HepG2 (cell line): ENCODE measurements around the gene LLGL2. TPM values are rescaled to one million over a fixed set of nuclear protein-coding genes. Genes with fewer than 3 reads are reported as not detected.

Experiments
- IKZF1 ChIP-seq: fragments of 450-650 bp; IDR thresholded peaks from 2 replicates; pipeline ENCODE4 v1.7.1; 2016
- IRX3 ChIP-seq: sonication (generic); formaldehyde crosslinking; IDR thresholded peaks from 2 replicates; pipeline ENCODE4 v1.8.1; 2023; ENCODE audit warnings: mild to moderate bottlenecking, low read depth, missing genetic modification reagents, borderline replicate concordance
- NFKBIZ ChIP-seq: IDR thresholded peaks from 2 replicates; pipeline ENCODE4 v1.6.1; 2018; ENCODE audit warnings: missing genetic modification reagents, missing compliant biosample characterization
- SRF ChIP-seq: IDR thresholded peaks from 2 replicates; pipeline ENCODE4 v1.6.1; 2011; ENCODE audit warnings: mild to moderate bottlenecking, low read depth, low read length, moderate library complexity
- STAT5B ChIP-seq: sonication (generic); formaldehyde crosslinking; IDR thresholded peaks from 2 replicates; pipeline ENCODE4 v1.4.0; 2020; ENCODE audit warnings: missing genetic modification reagents
- ZC3H13 ChIP-seq: sonication (generic); formaldehyde crosslinking; IDR thresholded peaks from 2 replicates; pipeline ENCODE4 v1.8.1; 2023; ENCODE audit warnings: mild to moderate bottlenecking, missing genetic modification reagents, moderate library complexity
- ZFP62 ChIP-seq: sonication (generic); formaldehyde crosslinking; IDR thresholded peaks from 2 replicates; pipeline ENCODE4 v1.4.0; 2020; ENCODE audit warnings: missing genetic modification reagents
- ZNF232 ChIP-seq: sonication (generic); formaldehyde crosslinking; IDR thresholded peaks from 2 replicates; pipeline ENCODE4 v1.4.0; 2020; ENCODE audit warnings: missing genetic modification reagents, borderline replicate concordance
- ZNF674 ChIP-seq: sonication (generic); formaldehyde crosslinking; IDR thresholded peaks from 2 replicates; pipeline ENCODE4 v1.5.0; 2020; ENCODE audit warnings: low read depth, mild to moderate bottlenecking, missing genetic modification reagents
- ZNF788 ChIP-seq: sonication (generic); formaldehyde crosslinking; IDR thresholded peaks from 2 replicates; pipeline ENCODE4 v1.5.0; 2020; ENCODE audit warnings: mild to moderate bottlenecking, missing genetic modification reagents, borderline replicate concordance
- polyA plus RNA-seq, 8 experiments: library from polyadenylated mRNA; depleted of rRNA in 3 of 8; stranded (reverse) in 7 of 8; unstranded in 1 of 8; fragments of >200 nt; fragmentation: Illumina TruSeq in 4 of 8; extraction: Trizol in 4 of 8; gene quantifications; 2 replicates each; pipeline versions ENCODE4 v1.2.1 to v1.2.3, GENCODE V29; 2011 to 2016; ENCODE audit warnings: low read depth in 4 of 8, missing spikeins in 1 of 8, mixed read lengths in 1 of 8; ENCODE audit not compliant: insufficient read depth in 1 of 8
- total RNA-seq, 5 experiments: library from RNA; depleted of rRNA; stranded (reverse); fragments of >200 nt; fragmentation: Illumina TruSeq; extraction: Trizol; gene quantifications; 2 replicates each; pipeline ENCODE4 v1.2.3, GENCODE V29; 2016; ENCODE audit warnings: low read depth in 1 of 5
- TF ChIP-seq, protein P1 (sequence below): IDR thresholded peaks from 2 replicates; pipeline ENCODE4 v1.4.0; 2020; ENCODE audit warnings: mild to moderate bottlenecking, missing genetic modification reagents
- TF ChIP-seq, protein P2 (sequence below): sonication (generic); formaldehyde crosslinking; IDR thresholded peaks from 2 replicates; pipeline ENCODE4 v1.4.0; 2020; ENCODE audit warnings: missing genetic modification reagents
- TF ChIP-seq, protein P3 (sequence below): sonication (generic); formaldehyde crosslinking; IDR thresholded peaks from 2 replicates; pipeline ENCODE4 v1.4.0; 2020; ENCODE audit warnings: mild to moderate bottlenecking, missing genetic modification reagents
- TF ChIP-seq, protein P4 (sequence below): sonication (generic); formaldehyde crosslinking; IDR thresholded peaks from 2 replicates; pipeline ENCODE4 v1.5.0; 2020; ENCODE audit warnings: mild to moderate bottlenecking, missing genetic modification reagents, borderline replicate concordance
- TF ChIP-seq, protein P5 (sequence below): sonication (generic); formaldehyde crosslinking; IDR thresholded peaks from 2 replicates; pipeline ENCODE4 v1.8.1; 2023; ENCODE audit warnings: mild to moderate bottlenecking, moderate library complexity, missing genetic modification reagents

LLGL2 gene
- total and polyA plus RNA-seq, 2 of the 13 experiments (the other 11 are each of a cell fraction or from before 2014, with no cell fraction given): 83.0 to 86.7 TPM

DNA sequence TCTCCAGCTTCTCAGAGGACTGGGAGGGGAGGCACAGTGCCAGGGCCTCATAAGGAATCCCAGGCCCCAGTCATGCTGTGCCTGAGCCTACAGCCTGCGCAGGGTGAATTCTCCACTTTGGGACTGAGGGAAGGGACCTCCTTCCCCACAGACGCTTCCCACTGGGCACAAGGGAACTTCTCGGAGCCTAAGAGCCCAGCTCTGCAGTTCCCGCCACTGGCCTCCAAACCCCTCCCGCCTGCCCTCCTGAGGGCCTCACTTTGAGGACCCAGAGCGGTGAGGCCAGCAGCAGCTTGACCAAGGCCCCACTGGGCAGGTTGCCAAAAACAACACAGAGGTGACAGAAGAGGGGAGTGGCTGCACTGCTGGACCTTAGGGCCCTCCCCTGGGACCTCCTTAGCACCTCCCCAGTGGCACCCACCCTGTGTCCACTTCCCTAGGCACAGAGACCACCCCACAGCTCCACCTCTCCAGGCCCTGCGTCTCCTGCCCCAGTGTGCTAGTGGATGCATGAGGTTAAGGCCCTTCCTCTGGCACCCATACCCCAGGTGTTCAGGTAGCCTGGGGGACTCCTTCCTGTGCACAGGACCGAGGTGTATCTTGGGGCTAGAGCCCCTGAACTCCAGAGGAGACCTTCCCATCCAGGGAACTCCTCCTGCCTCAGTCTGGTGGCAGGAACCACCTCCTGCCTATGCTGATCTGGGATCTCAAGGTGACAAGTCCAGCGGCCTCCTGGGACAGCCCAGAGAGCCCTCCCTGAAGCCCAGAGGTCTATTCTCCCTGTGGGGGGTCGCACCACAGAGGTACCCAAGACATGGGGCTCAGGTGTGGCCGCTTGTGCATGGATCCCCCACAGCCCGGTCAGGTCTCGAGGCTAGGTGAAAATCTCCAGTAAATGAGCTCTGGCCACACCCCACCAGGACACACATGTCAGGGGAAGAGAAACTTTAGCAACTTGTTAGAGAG is 13.6 kb upstream of the LLGL2 start (continued):
- TF ChIP-seq, protein P1, sequence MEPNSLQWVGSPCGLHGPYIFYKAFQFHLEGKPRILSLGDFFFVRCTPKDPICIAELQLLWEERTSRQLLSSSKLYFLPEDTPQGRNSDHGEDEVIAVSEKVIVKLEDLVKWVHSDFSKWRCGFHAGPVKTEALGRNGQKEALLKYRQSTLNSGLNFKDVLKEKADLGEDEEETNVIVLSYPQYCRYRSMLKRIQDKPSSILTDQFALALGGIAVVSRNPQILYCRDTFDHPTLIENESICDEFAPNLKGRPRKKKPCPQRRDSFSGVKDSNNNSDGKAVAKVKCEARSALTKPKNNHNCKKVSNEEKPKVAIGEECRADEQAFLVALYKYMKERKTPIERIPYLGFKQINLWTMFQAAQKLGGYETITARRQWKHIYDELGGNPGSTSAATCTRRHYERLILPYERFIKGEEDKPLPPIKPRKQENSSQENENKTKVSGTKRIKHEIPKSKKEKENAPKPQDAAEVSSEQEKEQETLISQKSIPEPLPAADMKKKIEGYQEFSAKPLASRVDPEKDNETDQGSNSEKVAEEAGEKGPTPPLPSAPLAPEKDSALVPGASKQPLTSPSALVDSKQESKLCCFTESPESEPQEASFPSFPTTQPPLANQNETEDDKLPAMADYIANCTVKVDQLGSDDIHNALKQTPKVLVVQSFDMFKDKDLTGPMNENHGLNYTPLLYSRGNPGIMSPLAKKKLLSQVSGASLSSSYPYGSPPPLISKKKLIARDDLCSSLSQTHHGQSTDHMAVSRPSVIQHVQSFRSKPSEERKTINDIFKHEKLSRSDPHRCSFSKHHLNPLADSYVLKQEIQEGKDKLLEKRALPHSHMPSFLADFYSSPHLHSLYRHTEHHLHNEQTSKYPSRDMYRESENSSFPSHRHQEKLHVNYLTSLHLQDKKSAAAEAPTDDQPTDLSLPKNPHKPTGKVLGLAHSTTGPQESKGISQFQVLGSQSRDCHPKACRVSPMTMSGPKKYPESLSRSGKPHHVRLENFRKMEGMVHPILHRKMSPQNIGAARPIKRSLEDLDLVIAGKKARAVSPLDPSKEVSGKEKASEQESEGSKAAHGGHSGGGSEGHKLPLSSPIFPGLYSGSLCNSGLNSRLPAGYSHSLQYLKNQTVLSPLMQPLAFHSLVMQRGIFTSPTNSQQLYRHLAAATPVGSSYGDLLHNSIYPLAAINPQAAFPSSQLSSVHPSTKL (CRISPR knock-in tag): peak; percentile 87
- TF ChIP-seq ZNF788 (CRISPR knock-in tag): peak; percentile 96; the same call in 1 of the 2 replicates
- peak; percentile 34; the same call in 1 of the 2 replicates for TF ChIP-seq STAT5B (CRISPR knock-in tag)
- TF ChIP-seq ZC3H13 (CRISPR knock-in tag): peak; percentile 72; the same call in 1 of the 2 replicates
- TF ChIP-seq NFKBIZ (CRISPR knock-in tag): 0 out of 2 replicates have a peak, but pooled peaks have one; percentile 48
- 0 out of 2 replicates have a peak, but pooled peaks have one; percentile 26 for TF ChIP-seq SRF
- TF ChIP-seq IRX3: no peak
- TF ChIP-seq IKZF1: no peak
- peak; percentile 87; the same call in 1 of the 2 replicates for TF ChIP-seq ZNF232 (CRISPR knock-in tag)
- TF ChIP-seq, protein P2, sequence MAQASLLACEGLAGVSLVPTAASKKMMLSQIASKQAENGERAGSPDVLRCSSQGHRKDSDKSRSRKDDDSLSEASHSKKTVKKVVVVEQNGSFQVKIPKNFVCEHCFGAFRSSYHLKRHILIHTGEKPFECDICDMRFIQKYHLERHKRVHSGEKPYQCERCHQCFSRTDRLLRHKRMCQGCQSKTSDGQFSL (CRISPR knock-in tag): peak; percentile 79; the same call in 1 of the 2 replicates
- TF ChIP-seq, protein P3, sequence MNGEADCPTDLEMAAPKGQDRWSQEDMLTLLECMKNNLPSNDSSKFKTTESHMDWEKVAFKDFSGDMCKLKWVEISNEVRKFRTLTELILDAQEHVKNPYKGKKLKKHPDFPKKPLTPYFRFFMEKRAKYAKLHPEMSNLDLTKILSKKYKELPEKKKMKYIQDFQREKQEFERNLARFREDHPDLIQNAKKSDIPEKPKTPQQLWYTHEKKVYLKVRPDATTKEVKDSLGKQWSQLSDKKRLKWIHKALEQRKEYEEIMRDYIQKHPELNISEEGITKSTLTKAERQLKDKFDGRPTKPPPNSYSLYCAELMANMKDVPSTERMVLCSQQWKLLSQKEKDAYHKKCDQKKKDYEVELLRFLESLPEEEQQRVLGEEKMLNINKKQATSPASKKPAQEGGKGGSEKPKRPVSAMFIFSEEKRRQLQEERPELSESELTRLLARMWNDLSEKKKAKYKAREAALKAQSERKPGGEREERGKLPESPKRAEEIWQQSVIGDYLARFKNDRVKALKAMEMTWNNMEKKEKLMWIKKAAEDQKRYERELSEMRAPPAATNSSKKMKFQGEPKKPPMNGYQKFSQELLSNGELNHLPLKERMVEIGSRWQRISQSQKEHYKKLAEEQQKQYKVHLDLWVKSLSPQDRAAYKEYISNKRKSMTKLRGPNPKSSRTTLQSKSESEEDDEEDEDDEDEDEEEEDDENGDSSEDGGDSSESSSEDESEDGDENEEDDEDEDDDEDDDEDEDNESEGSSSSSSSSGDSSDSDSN (CRISPR knock-in tag): peak; percentile 63; the same call in 1 of the 2 replicates
- TF ChIP-seq ZFP62 (CRISPR knock-in tag): no peak
- TF ChIP-seq, protein P4, sequence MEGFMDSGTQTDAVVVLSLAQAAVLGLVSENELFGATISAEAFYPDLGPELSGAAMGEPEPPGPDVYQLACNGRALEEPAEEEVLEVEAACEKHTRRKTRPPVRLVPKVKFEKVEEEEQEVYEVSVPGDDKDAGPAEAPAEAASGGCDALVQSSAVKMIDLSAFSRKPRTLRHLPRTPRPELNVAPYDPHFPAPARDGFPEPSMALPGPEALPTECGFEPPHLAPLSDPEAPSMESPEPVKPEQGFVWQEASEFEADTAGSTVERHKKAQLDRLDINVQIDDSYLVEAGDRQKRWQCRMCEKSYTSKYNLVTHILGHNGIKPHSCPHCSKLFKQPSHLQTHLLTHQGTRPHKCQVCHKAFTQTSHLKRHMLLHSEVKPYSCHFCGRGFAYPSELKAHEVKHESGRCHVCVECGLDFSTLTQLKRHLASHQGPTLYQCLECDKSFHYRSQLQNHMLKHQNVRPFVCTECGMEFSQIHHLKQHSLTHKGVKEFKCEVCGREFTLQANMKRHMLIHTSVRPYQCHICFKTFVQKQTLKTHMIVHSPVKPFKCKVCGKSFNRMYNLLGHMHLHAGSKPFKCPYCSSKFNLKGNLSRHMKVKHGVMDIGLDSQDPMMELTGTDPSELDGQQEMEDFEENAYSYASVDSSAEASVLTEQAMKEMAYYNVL (CRISPR knock-in tag): peak; percentile 91; the same call in 1 of the 2 replicates
- TF ChIP-seq, protein P5, sequence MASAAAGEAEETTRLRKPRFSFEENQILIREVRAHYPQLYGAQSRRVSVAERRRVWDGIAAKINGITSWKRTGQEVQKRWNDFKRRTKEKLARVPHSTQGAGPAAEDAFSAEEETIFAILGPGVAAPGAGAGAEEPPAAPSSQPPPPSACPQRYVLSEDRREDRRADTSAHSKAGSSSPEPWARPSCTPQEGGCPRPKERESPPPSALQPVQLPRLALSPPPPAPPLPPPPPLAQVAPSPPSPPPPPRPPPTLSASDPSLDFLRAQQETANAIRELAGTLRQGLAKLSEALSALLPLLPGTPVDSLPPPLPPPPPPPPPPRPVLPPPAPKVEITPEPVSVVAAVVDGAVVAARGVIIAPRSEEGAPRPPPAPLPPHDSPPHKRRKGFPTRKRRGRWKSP: no peak
- no peak for TF ChIP-seq ZNF674 (CRISPR knock-in tag)
